ENCODE measurements around the gene RAET1L. TPM values are rescaled to one million over a fixed set of nuclear protein-coding genes. Genes with fewer than 3 reads are reported as not detected.
A peak's percentile ranks its signal among the peaks of the same experiment; 100 is the strongest.
"Not testable (repeated sequence)": the region's sequence is repeated elsewhere in the genome, so short reads cannot be mapped to it uniquely, and the experiment has no call there.

The RAET1L gene
- total RNA-seq, 1 experiment from 2014 or later = not detected

- Histone ChIP-seq H3K9me2 (replicated peaks; ENCODE audit: insufficient read depth, low read length) (no peaks in the 10 kb centered on the region), H3K79me2 (ENCODE audit: low read length) (no peaks in the 10 kb centered on the region), H3K36me3 (ENCODE audit: insufficient read depth, low read length) (no peaks in the 10 kb centered on the region), H4K20me1 (ENCODE audit: insufficient read depth, low read depth, low read length) (no peaks in the 10 kb centered on the region), H3K9me3 (ENCODE audit: low read length) (no peaks in the 10 kb centered on the region), H2AFZ (ENCODE audit: low read length) (no peak overlapping the region), H3K4me1 (ENCODE audit: low read length) (peaks cover 8% of the 10 kb centered on the region), H3K4me2 (ENCODE audit: low read depth, low read length, poor library complexity, severe bottlenecking) (no peak overlapping the region), H3K27me3 (ENCODE audit: low read length) (no peaks in the 10 kb centered on the region), H3K9ac (ENCODE audit: low read length) (no peak overlapping the region), H3K27ac (ENCODE audit: low read length) (no peak overlapping the region), H3K4me3 (ENCODE audit: low read length) (no peak overlapping the region)
- DNase-seq = no peak
Measured at GRCh38 chr6:149995971-149996370, 29.4 kb downstream of the RAET1L start.

- Histone ChIP-seq H3K79me2 (ENCODE audit: low read length) (no peaks in the 10 kb centered on the region), H3K36me3 (ENCODE audit: insufficient read depth, low read length) (no peaks in the 10 kb centered on the region), H3K4me2 (ENCODE audit: low read depth, low read length, poor library complexity, severe bottlenecking) (no peak overlapping the region), H4K20me1 (ENCODE audit: insufficient read depth, low read depth, low read length) (no peaks in the 10 kb centered on the region), H3K9me3 (ENCODE audit: low read length) (no peaks in the 10 kb centered on the region), H3K4me3 (ENCODE audit: low read length) (no peak overlapping the region), H3K9ac (ENCODE audit: low read length) (no peak overlapping the region), H2AFZ (ENCODE audit: low read length) (no peak overlapping the region), H3K27me3 (ENCODE audit: low read length) (no peaks in the 10 kb centered on the region), H3K9me2 (replicated peaks; ENCODE audit: insufficient read depth, low read length) (no peaks in the 10 kb centered on the region), H3K27ac (ENCODE audit: low read length) (no peak overlapping the region), H3K4me1 (ENCODE audit: low read length) (peaks cover 14% of the 10 kb centered on the region)
- no peak for DNase-seq
Measured at GRCh38 chr6:149995235-149995750, 30.0 kb downstream of the RAET1L start.

GRCh38 chr6:149991838-149992237 is 33.5 kb downstream of the RAET1L start:
- Histone ChIP-seq H3K4me1 (ENCODE audit: low read length) (peaks cover 17% of the 10 kb centered on the region), H3K36me3 (ENCODE audit: insufficient read depth, low read length) (no peaks in the 10 kb centered on the region), H3K27me3 (ENCODE audit: low read length) (no peaks in the 10 kb centered on the region), H3K4me2 (ENCODE audit: low read depth, low read length, poor library complexity, severe bottlenecking) (peak overlapping the region; percentile 74), H3K9me3 (ENCODE audit: low read length) (no peaks in the 10 kb centered on the region), H3K79me2 (ENCODE audit: low read length) (no peaks in the 10 kb centered on the region), H3K9ac (ENCODE audit: low read length) (no peak overlapping the region), H2AFZ (ENCODE audit: low read length) (peak overlapping the region; percentile 96; the same call in 1 of the 2 replicates), H3K9me2 (replicated peaks; ENCODE audit: insufficient read depth, low read length) (no peaks in the 10 kb centered on the region), H3K4me3 (ENCODE audit: low read length) (peak overlapping the region; percentile 64; the same call in 1 of the 2 replicates), H4K20me1 (ENCODE audit: insufficient read depth, low read depth, low read length) (no peaks in the 10 kb centered on the region), H3K27ac (ENCODE audit: low read length) (no peak overlapping the region)
- DNase-seq = no peak

GRCh38 chr6:149991472-149991795 is 33.9 kb downstream of the RAET1L start:
- Histone ChIP-seq H2AFZ (ENCODE audit: low read length) (peak overlapping the region; percentile 96), H3K9ac (ENCODE audit: low read length) (peak overlapping the region; percentile 56), H3K4me1 (ENCODE audit: low read length) (peaks cover 17% of the 10 kb centered on the region), H3K4me2 (ENCODE audit: low read depth, low read length, poor library complexity, severe bottlenecking) (peak overlapping the region; percentile 74), H3K4me3 (ENCODE audit: low read length) (peak overlapping the region; percentile 64)
- H3K9me2 ChIP-seq (replicated peaks; ENCODE audit: insufficient read depth, low read length); H3K36me3 ChIP-seq (ENCODE audit: insufficient read depth, low read length); H4K20me1 ChIP-seq (ENCODE audit: insufficient read depth, low read depth, low read length); H3K27ac ChIP-seq (ENCODE audit: low read length); H3K79me2 ChIP-seq (ENCODE audit: low read length); H3K9me3 ChIP-seq (ENCODE audit: low read length); H3K27me3 ChIP-seq (ENCODE audit: low read length): not testable (repeated sequence)
- DNase-seq = peak; percentile 46

GRCh38 chr6:149990661-149991471 is 34.5 kb downstream of the RAET1L start:
- DNase-seq = peak; percentile 63
- H3K27me3 ChIP-seq (ENCODE audit: low read length) = no peaks in the 10 kb centered on the region
- peak overlapping the region; percentile 96 for H2AFZ ChIP-seq (ENCODE audit: low read length)

GRCh38 chr6:149990212-149990660 is 35.1 kb downstream of the RAET1L start:
- no peaks in the 10 kb centered on the region for H3K9me2 ChIP-seq (replicated peaks; ENCODE audit: insufficient read depth, low read length)
- H3K9ac ChIP-seq (ENCODE audit: low read length) = peak overlapping the region; percentile 56
- H3K9me3 ChIP-seq (ENCODE audit: low read length) = no peaks in the 10 kb centered on the region
- H3K79me2 ChIP-seq (ENCODE audit: low read length) = no peaks in the 10 kb centered on the region
- no peaks in the 10 kb centered on the region for H3K36me3 ChIP-seq (ENCODE audit: insufficient read depth, low read length)
- peak overlapping the region; percentile 74 for H3K4me2 ChIP-seq (ENCODE audit: low read depth, low read length, poor library complexity, severe bottlenecking)
- H3K27me3 ChIP-seq (ENCODE audit: low read length) = no peaks in the 10 kb centered on the region
- no peak for DNase-seq
- peak overlapping the region; percentile 96; the same call in 1 of the 2 replicates for H2AFZ ChIP-seq (ENCODE audit: low read length)
- no peaks in the 10 kb centered on the region for H4K20me1 ChIP-seq (ENCODE audit: insufficient read depth, low read depth, low read length)
- no peak overlapping the region for H3K27ac ChIP-seq (ENCODE audit: low read length)
- peak overlapping the region; percentile 64 for H3K4me3 ChIP-seq (ENCODE audit: low read length)
- H3K4me1 ChIP-seq (ENCODE audit: low read length) = peaks cover 17% of the 10 kb centered on the region

More at GRCh38 chr6:149990661-149991471, 34.5 kb downstream of the RAET1L start:
- H3K9ac ChIP-seq (ENCODE audit: low read length) = peak overlapping the region; percentile 56
- H3K9me3 ChIP-seq (ENCODE audit: low read length) = no peaks in the 10 kb centered on the region
- H3K4me2 ChIP-seq (ENCODE audit: low read depth, low read length, poor library complexity, severe bottlenecking) = peak overlapping the region; percentile 74
- peaks cover 17% of the 10 kb centered on the region for H3K4me1 ChIP-seq (ENCODE audit: low read length)
- H3K9me2 ChIP-seq (replicated peaks; ENCODE audit: insufficient read depth, low read length) = no peaks in the 10 kb centered on the region
- H3K27ac ChIP-seq (ENCODE audit: low read length) = no peak overlapping the region
- no peaks in the 10 kb centered on the region for H3K79me2 ChIP-seq (ENCODE audit: low read length)
- no peaks in the 10 kb centered on the region for H3K36me3 ChIP-seq (ENCODE audit: insufficient read depth, low read length)
- H3K4me3 ChIP-seq (ENCODE audit: low read length) = peak overlapping the region; percentile 64
- no peaks in the 10 kb centered on the region for H4K20me1 ChIP-seq (ENCODE audit: insufficient read depth, low read depth, low read length)

- Histone ChIP-seq H2AFZ (ENCODE audit: low read length) (no peak overlapping the region), H3K4me3 (ENCODE audit: low read length) (no peak overlapping the region), H3K9me2 (replicated peaks; ENCODE audit: insufficient read depth, low read length) (no peaks in the 10 kb centered on the region), H3K27me3 (ENCODE audit: low read length) (no peaks in the 10 kb centered on the region), H3K27ac (ENCODE audit: low read length) (no peak overlapping the region), H3K4me2 (ENCODE audit: low read depth, low read length, poor library complexity, severe bottlenecking) (no peak overlapping the region), H3K36me3 (ENCODE audit: insufficient read depth, low read length) (no peaks in the 10 kb centered on the region), H3K79me2 (ENCODE audit: low read length) (no peaks in the 10 kb centered on the region), H3K9me3 (ENCODE audit: low read length) (no peaks in the 10 kb centered on the region), H4K20me1 (ENCODE audit: insufficient read depth, low read depth, low read length) (no peaks in the 10 kb centered on the region), H3K9ac (ENCODE audit: low read length) (no peak overlapping the region), H3K4me1 (ENCODE audit: low read length) (peaks cover 17% of the 10 kb centered on the region)
- DNase-seq = no peak
Measured at GRCh38 chr6:149988550-149989346, 36.6 kb downstream of the RAET1L start.

- no peak for DNase-seq
- Histone ChIP-seq H3K27me3 (ENCODE audit: low read length) (no peaks in the 10 kb centered on the region), H3K4me2 (ENCODE audit: low read depth, low read length, poor library complexity, severe bottlenecking) (no peak overlapping the region), H3K79me2 (ENCODE audit: low read length) (no peaks in the 10 kb centered on the region), H3K4me1 (ENCODE audit: low read length) (peaks cover 17% of the 10 kb centered on the region), H3K4me3 (ENCODE audit: low read length) (no peak overlapping the region), H2AFZ (ENCODE audit: low read length) (no peak overlapping the region), H4K20me1 (ENCODE audit: insufficient read depth, low read depth, low read length) (no peaks in the 10 kb centered on the region), H3K9me3 (ENCODE audit: low read length) (no peaks in the 10 kb centered on the region), H3K27ac (ENCODE audit: low read length) (no peak overlapping the region), H3K9me2 (replicated peaks; ENCODE audit: insufficient read depth, low read length) (no peaks in the 10 kb centered on the region), H3K36me3 (ENCODE audit: insufficient read depth, low read length) (no peaks in the 10 kb centered on the region), H3K9ac (ENCODE audit: low read length) (no peak overlapping the region)
Measured at GRCh38 chr6:149987602-149988107, 37.7 kb downstream of the RAET1L start.

All from Karpas-422 (cell line).